Fibroblast of skin of left quadriceps (primary cell): ENCODE data around the gene SHROOM3.

Source experiments
- DNase-seq, 2 experiments: peaks; one replicate each; pipeline ENCODE4 v3.0.0-alpha.2; 2013; ENCODE audit warnings: low read depth in 2 of 2

The SHROOM3 gene

GRCh38 chr4:76624241-76624681 is 189.2 kb downstream of the SHROOM3 start:
- peak; percentile 83 for DNase-seq

GRCh38 chr4:76624931-76625715 is 190.1 kb downstream of the SHROOM3 start:
- no peak for DNase-seq

- no peak for DNase-seq
These were observed 191.8 kb downstream of the SHROOM3 start for GRCh38 chr4:76626686-76627465.

GRCh38 chr4:76628251-76628650 is 193.2 kb downstream of the SHROOM3 start:
- no peak for DNase-seq

- no peak for DNase-seq
These were observed 195.7 kb downstream of the SHROOM3 start for GRCh38 chr4:76630741-76631140.

GRCh38 chr4:76634220-76634619 is 199.2 kb downstream of the SHROOM3 start:
- DNase-seq: peak; percentile 66 to 67

GRCh38 chr4:76637712-76638361 is 202.8 kb downstream of the SHROOM3 start:
- no peak for DNase-seq

- DNase-seq: no peak
These were observed 204.3 kb downstream of the SHROOM3 start for GRCh38 chr4:76639288-76639687.

GRCh38 chr4:76640353-76640910 is 205.4 kb downstream of the SHROOM3 start:
- DNase-seq: no peak

GRCh38 chr4:76641351-76641750 is 206.3 kb downstream of the SHROOM3 start:
- DNase-seq: no peak

- DNase-seq: no peak
These were observed 206.7 kb downstream of the SHROOM3 start for GRCh38 chr4:76641758-76642157.

GRCh38 chr4:76644831-76645485 is 209.9 kb downstream of the SHROOM3 start:
- DNase-seq: no peak

- no peak for DNase-seq
These were observed 214.1 kb downstream of the SHROOM3 start for GRCh38 chr4:76649086-76649485.

GRCh38 chr4:76651616-76652015 is 216.6 kb downstream of the SHROOM3 start:
- no peak for DNase-seq

- DNase-seq: no peak
These were observed 217.4 kb downstream of the SHROOM3 start for GRCh38 chr4:76652389-76652788.

GRCh38 chr4:76654084-76654483 is 219.1 kb downstream of the SHROOM3 start:
- DNase-seq: no peak

GRCh38 chr4:76654791-76655190 is 219.8 kb downstream of the SHROOM3 start:
- no peak for DNase-seq

GRCh38 chr4:76655566-76656479 is 220.8 kb downstream of the SHROOM3 start:
- no peak for DNase-seq

- DNase-seq: no peak
These were observed 222.4 kb downstream of the SHROOM3 start for GRCh38 chr4:76657443-76657842.
